GM21737 (cell line): ENCODE measurements around the gene CCDC30.
"Not testable (repeated sequence)": the region's sequence is repeated elsewhere in the genome, so short reads cannot be mapped to it uniquely, and the experiment has no call there.

Source experiments
- ATAC-seq: cut with Tn5 transposase; IDR thresholded peaks from one replicate; pipeline ENCODE4 v1.9.1; 2021; ENCODE audit warnings: mild to moderate bottlenecking, moderate library complexity; ENCODE audit not compliant: unreplicated experiment

Gene CCDC30

GRCh38 chr1:42523171-42523570 lies 60.1 kb downstream of the CCDC30 start:
- no peak for ATAC-seq

DNA sequence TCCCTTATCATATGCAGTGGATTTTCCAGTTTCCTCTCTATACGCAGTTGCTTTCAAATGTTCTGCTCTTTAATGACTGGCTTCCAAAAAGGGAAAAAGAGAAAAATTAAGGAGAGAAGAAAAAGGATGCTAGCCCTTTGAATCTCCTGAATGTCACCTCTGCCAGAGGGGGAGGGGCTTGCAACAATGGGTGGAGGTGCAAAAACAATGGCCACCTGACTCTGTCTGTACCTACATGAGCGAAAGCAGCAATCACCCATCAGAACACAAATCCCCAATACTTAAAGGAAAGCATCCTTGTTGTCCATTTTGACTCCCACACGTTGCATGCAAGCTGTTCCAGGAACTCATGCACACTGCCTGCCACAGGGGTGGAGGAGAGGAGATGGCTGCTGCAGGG lies 61.2 kb downstream of the CCDC30 start:
- no peak for ATAC-seq

GRCh38 chr1:42529724-42530181 lies 66.7 kb downstream of the CCDC30 start:
- no peak for ATAC-seq

GRCh38 chr1:42531043-42531442 lies 68.0 kb downstream of the CCDC30 start:
- ATAC-seq: no peak

DNA sequence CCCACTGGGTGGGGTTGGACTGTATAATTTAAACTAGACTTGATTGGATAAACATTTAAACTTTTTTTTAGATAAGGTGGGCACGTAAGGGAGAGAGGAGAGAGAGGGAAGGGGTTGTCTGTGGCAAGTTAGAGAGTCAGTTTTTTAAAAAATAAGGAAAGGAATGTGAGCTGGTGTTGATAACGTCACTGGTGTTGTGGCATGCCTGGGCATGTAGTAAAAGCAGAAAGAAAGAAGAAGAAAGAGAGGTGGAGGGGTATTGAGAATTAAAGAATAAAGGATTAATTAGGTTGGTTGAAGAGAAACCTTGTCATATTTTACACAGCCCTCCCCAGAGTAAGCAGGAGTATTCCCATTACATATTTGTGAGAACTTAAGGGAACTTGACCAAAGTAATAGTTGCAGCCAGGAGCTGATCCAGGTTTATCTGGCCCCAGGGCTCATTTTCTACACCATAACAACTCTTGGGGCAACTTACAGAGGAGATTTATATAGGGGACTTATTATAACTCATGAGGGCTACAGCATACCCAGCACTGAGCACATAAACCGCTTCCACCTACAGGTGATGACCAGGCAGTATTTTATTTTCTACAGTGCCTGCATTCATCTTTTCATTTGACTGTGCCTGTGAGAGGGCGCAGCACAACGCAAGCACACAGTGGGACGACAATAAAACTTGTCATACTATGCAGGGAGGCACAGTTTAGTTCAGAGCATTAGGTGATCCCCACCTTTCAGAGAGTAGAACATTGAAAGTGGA lies 70.2 kb downstream of the CCDC30 start:
- ATAC-seq: no peak

DNA sequence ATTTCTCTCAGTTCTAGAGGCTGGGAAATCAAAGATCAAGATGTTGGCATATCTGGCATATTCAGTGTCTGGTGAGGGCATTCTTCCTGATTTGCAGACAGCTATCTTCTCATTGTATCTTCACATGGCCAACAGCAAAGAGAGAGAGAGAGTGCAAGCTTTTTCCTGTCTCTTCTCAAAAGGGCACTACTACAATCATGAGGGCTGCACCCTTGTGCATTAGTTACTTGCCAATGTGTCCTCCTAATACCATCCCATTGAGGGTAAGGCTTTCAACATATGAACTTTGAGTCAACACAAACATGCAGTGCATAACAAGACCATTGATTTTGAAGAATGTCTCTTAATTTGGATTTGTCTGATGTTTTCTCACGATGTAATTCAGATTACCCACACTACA lies 78.0 kb downstream of the CCDC30 start:
- no peak for ATAC-seq

DNA sequence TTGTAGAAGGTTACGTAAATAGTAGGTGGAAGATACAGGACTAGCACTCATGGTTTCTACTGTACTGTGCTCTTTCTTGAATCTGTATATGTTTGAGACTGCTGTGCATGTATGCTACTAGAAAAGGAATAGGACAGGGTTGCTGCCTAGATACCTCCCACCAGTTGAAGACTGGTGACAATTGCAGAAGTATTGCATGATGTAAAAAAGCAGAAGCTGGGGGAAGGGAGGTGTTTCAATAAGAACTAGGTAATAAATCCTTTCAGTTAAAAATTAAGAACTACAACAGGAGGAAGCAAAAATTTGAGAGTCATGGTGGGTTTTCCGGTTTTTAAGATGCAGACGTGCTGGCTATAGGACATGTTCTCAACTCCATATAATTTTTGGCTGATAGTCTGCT lies 88.1 kb downstream of the CCDC30 start:
- no peak for ATAC-seq

DNA sequence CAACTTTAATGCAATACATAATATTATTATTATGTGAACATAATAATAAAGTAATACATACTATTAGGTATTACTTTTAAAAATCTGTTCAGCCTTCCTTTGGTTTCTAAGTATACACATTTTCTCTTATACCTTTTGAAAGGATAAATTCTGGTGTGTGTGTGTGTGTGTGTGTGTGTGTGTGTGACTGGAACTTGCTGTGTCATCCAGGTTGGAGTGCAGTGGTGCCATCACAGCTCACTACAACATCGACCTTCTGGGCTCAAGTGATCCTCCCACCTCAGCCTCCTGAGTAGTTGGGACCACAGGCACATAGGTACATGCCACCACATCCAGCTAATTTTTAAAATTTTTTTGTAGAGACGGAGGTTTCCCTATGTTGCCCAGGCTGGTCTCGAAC lies 88.5 kb downstream of the CCDC30 start:
- ATAC-seq: no peak

- ATAC-seq: no peak
Observed at GRCh38 chr1:42552636-42553035, 89.5 kb downstream of the CCDC30 start.

DNA sequence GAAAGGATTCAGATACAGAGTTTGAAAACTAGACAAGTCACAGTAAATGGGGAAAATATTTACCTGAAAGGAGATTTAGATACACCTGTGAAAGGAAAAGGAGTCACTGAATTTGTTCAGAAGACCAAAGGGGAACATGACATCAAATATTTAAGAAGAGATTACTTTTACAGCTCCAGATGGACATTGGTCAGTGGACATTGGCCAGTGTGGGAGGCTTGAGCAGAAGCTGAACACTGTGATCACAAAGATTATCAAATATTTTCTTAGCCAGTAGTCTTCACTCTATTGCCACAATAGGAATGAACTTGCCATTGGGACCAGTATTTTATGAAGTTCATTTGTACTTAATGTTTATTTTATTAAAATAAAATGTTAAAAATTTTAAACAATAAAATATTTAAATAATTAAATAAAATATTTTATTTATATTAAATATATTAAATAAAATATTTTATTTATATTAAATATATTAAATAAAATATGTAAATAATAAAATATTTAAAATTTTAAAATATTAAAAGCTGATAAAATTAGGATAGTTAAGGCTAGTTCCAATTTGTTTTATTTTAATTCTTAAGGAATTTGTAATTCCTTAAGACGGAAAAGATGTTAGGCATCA lies 94.3 kb downstream of the CCDC30 start:
- no peak for ATAC-seq

DNA sequence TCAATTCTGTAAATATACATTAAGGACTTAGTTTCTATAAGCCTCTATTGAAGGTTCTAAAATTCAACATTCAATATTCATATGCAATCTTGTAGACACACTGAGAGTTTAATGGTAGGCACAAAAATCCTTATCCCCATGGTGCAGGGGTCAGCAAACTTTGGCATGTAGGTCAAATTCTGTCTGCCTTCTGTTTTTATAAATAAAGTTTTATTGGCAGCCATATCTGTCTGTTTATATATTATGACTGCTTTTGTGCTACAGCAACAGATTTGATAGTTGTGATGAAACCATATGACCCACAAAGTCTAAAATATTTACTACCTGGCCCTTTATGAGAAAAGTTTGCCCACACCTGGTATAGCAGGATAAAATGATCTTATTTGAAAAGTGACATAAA lies 104.0 kb downstream of the CCDC30 start:
- no peak for ATAC-seq

DNA sequence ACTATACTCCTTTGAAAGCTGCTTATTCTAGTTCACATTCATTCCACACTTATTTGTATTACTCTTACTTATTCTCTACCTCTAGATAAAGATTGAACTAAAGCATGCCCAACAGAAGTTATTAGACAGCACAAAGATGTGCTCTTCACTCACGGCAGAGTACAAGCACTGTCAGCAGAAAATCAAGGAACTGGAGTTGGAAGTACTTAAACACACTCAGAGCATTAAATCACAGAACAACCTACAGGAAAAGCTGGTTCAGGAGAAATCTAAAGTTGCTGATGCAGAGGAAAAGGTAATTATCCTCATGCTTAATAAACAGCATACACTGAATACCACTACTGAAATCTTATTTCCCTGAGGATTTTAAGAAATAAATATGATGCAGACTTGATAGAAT lies 113.8 kb downstream of the CCDC30 start:
- no peak for ATAC-seq

DNA sequence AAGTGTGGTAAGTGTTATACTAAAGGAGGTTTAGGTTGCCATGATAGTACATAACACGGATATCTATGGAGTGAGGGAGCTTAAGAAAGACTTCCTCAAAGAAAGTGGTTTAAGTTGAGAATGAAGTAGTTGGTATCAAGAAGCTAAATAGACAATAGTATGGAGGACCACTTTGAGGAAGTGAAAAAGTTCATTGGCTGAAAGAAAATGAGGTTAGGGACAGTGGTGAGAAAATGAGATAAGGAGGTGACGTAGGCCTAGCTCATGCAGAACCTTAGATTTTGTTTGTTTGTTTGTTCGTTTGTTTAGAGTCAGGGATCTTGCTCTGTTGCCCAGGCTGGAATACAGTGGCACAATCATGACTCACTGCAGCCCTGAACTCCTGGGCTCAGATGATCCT lies 122.9 kb downstream of the CCDC30 start:
- ATAC-seq: no peak

DNA sequence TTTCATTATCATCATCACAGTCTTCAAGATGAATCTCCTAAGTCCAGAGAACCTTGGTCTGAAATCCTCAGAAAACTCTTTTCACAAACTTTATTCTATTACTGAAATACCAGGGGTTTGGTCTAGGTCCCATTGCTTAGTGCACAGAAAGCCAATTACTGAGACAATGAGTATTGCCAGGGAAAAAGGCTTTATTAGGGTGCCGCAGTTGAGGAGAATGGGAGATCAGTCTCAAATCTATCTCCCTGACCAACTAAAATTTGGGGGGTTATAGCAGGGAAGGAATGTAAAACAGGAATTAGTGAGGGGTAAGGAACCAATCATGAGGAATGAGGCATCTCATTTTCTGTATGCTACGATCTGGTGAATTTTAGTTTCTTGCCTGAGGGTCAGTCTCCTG lies 124.7 kb downstream of the CCDC30 start:
- no peak for ATAC-seq

- no peak for ATAC-seq
Observed at GRCh38 chr1:42592811-42593210, 129.7 kb downstream of the CCDC30 start.

DNA sequence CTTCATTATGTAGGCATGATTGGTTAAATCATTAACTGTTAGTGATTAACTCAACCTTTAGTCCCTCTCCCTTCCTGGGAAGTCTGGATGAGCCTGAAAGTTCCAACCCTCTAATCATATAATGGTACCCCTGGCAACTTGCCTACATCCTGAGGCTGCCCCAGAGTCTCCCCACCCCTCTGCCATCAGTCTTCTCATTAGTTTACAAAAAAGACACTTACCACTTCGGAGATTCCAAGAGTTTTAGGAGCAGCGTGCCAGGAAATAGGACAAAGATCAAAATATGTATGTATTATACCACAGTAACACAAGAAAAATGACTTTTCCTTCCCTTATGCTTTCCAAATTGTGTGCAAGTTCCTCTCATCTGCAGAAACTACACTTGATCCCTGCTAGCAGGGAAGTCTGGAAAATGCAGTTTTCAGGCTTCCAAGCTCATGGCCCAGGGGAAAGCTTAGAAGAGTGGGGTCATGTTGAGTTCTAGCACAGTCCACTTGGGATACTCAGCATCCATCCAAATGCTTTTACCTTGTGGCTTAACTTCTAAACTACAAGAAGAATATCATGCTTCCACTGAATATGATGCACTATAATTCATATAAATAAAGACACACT lies 130.5 kb downstream of the CCDC30 start:
- no peak for ATAC-seq

- ATAC-seq: no peak
Observed at GRCh38 chr1:42601472-42601871, 138.4 kb downstream of the CCDC30 start.

DNA sequence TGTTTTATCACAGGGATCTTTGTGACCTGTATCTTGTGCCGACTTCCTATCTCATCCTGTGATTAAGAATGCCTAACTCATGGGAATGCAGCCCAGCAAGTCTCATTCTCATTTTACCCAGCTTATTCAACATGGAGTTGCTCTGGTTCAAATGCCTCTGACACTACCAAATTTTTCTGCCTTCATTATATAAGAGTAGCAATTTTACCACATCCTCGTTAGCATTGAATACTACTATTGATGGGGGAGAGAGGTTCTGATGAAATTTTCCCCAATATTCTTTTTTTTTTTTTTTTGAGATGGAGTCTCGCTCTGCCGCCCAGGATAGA lies 150.7 kb downstream of the CCDC30 start:
- no peak for ATAC-seq

- ATAC-seq: no peak
Observed at GRCh38 chr1:42618866-42619265, 155.8 kb downstream of the CCDC30 start.

GRCh38 chr1:42620307-42620706 lies 157.2 kb downstream of the CCDC30 start:
- ATAC-seq: no peak

DNA sequence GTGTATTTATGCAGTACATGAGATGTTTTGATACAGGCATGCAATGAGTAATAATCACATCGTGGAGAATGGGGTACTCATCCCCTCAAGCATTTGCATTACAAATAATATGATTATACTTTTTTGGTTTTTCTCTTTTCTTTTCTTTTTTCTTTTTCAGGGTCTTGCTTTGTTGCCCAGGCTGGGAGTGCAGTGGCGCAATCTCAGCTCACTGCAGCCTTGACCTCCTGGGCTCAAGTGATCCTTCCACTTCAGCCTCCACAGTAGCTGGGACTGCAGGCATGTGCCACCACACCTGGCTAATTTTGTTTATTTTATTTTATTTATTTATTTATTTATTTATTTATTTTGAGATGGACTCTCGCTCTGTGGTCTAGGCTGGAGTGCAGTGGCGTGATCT lies 158.1 kb downstream of the CCDC30 start:
- not testable (repeated sequence) for ATAC-seq

GRCh38 chr1:42627205-42627604 lies 164.1 kb downstream of the CCDC30 start:
- ATAC-seq: not testable (repeated sequence)
